GM19324 (cell line): ENCODE measurements around the gene KCNK1.

Experiments
- ATAC-seq: cut with Tn5 transposase; IDR thresholded peaks from one replicate; pipeline ENCODE4 v1.9.1; 2021; ENCODE audit warnings: mild to moderate bottlenecking, moderate library complexity; ENCODE audit not compliant: unreplicated experiment, low FRiP score

KCNK1 gene

DNA sequence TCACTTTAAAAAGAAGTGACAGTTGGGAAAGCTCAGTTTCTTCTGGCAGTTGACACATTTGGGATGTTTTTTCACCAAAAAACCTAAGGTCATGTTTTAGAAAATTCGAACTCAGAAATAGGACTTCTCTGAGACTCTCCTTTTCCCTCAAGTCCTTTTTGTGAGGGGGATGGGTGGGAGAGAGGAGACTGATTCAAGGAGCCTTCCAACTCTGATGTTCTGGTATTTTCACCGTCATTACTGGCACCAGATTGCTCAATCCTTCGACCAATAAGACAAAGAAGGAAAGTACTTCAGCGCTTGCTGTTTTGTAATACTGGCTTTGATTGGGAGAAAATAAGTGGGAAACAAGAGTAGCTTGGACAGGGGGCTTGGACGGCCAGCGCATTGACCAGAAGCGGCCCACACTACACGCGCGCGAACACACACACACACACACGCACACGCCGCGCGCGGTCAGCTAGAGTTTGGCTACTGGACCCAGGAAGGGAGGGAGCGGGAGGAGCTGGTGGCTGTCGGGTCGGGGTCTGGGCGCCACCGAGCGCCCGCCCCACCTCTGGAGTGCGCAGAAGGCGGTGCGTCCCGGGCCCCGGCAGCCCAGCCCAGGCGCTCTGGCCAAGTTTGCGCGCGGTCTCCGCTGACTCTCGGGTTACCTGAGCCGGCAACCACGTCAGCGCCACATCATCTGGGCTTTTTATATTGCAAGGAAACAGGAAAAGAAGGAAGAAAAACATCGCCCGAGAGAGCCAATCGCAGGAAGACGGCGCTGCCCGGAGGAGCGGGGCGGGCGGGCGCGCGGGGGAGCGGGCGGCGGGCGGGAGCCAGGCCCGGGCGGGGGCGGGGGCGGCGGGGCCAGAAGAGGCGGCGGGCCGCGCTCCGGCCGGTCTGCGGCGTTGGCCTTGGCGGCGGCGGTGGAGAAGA lies at the start of gene KCNK1:
TSS of gene KCNK1 (plus strand) at position 855 of the 921 bp plus-strand sequence. CDS start at position 921, 66 bp downstream.
- peak; percentile 38 for ATAC-seq

DNA sequence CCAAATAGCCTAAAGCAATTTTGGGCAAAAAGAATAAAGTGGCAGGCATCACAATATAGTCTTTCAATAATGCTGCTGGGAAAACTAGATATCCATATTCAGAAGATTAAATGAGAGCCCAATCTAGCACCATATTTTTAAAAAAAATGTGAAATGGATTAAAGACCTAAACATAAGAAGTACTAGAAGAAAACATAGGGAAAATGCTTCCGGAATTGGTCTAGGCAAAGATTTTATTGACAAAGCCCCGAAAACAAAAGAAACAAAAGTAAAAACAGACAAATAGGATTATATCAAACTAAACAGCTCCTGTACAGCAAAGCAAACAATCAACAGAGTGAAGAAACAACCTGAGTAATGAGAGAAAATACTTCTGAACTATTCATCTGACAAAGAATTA lies 48.6 kb upstream of the KCNK1 start:
- ATAC-seq: no peak

DNA sequence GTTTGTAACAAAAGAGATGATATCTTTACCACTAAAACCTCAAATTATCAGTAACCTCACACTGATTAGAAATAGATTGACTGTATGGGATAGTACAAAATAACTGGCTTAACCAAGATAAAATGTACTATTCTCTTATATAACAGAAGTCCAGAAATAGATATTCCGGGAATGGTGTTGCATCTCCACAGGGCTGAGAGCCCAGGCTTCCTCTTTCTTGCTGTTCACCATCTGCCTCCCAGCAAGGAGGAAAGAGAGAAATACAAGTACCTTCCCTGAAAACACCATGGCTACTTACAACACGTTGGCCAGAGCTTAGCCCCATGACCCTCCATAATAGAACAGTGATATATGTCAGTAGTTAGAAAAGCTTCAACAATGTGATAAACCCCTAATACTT lies 47.0 kb upstream of the KCNK1 start:
- ATAC-seq: no peak

DNA sequence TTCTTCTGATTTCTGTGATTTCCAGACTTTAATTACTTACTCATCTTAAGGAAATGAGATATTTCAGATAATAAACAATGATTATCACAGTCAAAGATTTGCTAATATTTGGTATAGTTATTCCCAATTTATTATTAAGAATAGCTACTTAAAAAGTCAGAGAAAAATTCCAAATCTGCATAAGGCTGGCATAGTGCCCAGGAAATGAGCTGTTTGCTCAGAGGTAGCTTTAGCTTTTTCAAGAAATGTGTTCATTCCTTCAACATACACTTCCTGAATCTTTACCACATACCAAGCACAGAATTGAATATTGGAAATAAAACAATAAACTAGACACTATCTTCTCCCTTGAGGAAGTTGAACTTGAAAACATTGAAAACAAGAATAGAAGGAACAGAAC lies 44.3 kb upstream of the KCNK1 start:
- ATAC-seq: no peak

DNA sequence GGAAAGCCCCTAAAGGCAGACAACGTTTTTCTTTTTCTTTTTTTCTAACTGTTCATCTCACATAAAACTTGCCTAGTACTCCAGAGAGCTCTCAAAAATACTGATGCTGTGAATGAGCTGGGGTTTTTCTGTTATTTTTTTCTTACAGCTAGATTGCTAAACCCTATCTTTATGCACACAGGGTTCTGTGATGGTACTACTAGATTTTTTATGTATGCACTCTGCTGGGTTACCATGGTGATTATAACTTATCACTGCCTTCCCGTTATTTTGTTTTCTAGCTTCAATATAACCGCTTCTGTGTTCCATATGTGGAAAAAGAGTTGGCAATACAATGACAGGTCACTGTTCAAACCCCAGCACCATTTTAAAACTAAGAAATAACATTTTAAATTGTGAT lies 43.7 kb upstream of the KCNK1 start:
- ATAC-seq: no peak

DNA sequence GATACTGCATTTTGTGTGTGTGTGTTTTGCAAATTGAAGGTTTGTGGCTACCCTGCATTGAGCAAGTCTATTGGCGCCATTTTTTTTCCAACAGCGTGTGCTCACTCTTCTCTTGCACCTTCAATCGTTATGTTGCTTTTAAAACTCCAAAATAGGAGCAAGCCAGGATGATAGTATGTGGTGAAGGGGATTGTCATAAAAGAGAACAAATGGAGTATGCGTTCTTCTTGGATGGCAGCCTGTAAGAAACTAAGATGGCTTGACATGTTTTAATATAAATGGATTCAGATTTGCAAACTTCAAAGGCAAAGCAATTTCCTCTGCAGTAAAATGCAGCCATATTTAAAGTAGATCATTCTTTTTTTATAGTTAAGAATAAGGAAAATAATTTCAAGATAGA lies 43.2 kb upstream of the KCNK1 start:
- ATAC-seq: no peak

DNA sequence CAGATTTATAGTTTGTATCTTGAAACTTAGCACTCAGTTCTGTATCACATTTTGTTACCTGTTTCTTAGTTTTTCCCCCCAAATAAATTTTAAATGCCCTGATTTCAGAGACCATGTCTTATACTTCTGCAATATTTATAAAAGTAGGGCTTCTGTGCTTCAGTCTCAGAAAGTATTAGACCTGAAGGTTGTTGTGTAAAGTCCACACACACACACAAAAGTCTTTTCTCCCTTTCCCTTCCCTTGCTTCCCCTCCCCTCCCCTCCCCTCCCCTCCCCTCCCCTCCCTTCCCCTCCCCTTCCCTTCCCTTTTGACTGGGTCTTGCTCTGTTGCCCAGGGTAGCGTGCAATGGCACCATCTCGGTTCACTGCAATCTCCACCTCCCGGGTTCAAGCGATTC lies 41.0 kb upstream of the KCNK1 start:
- no peak for ATAC-seq

DNA sequence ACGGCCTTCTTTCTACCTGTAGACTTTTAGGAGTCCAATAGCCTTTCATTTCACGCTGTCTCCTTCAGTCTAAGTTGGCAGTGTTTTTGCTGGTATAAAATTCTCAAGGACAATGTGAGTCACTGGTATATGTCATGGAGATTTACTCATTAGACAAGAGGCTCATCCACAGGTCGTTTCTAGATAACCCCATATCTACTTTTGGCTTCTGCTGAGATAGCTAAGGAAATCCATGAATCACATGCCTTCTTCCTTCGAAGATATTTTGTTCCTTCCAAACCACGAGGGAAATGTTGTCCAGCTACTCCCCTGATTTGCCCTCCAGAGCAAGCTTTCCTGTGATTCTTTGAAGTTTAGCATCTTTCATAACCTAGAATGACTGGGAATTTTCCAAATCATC lies 38.5 kb upstream of the KCNK1 start:
- no peak for ATAC-seq

DNA sequence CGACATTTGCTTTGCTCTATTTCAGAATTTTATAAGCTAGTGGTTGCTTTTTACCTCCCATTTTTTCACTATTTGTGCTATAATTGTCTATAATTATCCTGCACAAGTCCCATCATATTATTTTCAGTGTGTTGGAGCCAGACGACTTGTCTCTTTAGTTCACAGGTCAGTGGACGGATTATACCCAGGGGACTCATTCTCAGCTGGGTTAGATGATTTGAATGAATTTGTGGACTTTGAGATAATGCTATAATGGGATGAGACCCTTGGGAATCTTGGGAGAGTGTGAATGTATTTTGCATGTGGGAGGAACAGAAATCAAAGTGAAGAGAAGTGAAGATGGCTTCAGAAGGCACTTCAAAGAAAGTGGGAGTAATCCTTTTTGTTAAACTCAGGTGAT lies 31.5 kb upstream of the KCNK1 start:
- ATAC-seq: no peak

DNA sequence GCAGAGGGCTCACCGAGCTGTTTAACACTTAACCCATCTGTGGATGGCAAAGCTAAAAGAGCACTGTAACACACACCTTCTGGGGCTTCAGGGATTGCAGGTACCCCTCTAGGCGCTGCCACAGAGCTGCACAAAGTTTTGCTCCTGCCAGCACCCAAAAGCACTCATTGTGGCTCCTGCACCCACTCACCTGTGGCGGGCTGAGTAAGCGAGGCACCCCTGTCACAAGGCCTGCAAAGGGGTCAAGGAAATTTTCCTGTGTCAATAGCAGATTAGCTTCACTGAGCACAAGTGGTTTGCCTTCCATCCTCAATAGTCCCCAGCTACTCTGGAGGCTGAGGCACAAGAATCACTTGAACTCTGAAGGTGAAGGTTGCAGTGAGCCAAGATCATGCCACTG lies 29.5 kb upstream of the KCNK1 start:
- no peak for ATAC-seq

DNA sequence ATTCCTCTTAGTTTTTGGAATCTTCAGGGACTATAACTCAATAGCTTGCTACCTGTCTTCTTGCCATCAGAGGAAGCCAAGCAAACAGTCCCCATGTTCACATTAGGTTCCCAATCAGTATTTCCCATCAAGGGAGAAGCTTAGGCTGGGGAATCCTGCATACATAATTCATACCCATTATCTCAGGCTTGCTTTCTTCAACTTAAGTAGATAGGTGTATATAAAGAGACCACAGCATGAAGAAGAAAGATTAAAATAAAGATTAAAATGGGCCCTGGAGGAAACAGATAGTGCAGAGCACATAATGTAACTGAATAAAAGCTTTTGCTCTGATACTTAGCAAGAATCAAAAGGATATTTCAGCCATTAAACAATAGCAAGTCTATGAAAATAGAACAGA lies 29.0 kb upstream of the KCNK1 start:
- ATAC-seq: no peak

DNA sequence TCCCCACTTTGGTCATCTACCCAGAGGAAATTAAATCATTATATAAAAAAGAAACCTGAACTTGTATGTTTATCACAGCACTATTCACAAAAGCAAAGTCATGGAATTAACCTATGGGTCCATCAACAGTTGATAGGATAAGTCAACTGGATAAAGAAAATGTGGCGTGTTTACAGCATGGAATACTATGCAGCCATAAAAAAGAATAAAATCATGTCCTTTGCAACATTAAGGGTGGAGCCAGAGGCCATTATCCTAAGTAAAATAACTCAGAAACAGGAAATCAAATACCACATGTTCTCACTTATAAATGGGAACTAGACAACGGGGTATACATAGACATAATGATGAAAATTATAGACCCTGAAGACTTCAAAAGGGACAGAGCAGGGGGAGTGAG lies 27.6 kb upstream of the KCNK1 start:
- ATAC-seq: no peak

DNA sequence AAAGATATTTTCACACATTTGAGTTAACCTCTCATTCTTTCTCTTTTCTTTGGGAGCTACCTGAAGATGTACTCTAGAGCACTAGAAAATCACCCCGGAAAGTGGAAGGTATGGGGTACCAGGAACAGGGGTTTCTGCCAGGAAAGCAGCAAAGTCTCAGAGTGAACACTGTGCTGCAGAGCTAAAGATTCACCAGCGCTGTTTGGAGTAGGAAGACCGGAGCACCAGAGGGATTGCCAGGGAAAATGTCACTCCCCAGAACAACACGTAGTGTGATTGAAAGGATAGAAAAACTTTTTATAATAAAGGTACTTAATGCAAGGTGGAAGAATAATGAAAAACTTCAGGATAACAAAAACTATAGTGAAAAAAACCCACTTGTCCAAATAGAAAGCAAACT lies 26.7 kb upstream of the KCNK1 start:
- ATAC-seq: no peak

DNA sequence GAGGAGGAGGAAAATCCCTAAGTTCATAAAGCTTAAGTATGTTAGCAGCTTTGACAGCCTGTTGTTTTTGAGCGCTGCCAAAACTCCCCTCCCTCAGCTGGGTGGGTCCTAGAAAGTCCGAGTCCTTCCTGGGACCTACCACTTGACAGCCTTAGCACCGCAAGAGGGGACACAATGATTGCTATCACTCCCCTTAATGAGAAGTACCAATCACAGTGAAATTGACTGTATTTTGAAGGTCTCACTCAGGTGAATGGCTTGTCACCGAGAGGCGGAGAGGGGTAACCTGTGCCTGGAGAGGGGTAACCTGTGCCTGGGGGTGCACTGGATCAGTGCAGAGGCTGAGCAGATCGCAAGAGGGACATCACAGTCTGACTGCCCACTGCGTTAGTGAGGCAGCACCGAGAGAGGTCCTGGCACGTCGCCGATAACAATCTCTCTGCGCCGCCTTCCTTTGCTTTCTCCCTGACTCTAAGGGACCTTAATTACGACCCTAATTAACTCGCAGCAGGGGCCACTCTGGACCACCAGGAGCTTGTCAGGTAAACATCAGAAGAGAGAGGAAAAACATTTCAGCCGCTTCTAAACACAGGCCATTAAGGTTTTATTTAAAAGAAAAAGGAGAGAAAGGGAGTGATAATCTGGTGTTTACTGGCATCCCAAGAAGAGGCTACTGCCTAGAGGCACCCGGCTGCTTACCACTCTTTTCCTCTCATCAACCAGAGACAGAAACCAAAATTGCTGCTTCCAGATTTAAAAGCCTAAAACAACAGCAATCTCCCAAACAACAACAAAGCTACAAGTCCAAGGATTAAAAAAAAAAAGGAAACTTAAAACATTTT lies 25.7 kb upstream of the KCNK1 start:
- peak; percentile 60 for ATAC-seq

DNA sequence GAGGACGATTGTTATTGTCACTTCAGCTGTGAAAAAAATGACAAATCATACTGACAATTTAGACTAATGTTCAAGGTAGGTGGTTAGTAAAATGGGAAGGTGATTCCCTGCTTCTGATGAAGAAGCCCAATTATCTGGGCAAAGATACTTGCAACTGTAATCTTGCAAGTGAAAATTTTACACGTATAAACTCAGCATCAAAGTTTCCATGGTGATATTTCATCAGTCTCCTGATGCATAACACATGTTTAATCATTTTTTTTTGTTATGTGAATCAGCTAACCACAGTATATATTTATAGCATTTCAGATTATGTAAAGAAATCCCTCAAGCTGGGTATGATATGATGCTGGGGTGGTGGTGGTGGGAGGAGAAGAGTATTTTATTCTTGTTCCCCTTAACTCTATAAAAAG lies 16.4 kb upstream of the KCNK1 start:
- ATAC-seq: no peak

DNA sequence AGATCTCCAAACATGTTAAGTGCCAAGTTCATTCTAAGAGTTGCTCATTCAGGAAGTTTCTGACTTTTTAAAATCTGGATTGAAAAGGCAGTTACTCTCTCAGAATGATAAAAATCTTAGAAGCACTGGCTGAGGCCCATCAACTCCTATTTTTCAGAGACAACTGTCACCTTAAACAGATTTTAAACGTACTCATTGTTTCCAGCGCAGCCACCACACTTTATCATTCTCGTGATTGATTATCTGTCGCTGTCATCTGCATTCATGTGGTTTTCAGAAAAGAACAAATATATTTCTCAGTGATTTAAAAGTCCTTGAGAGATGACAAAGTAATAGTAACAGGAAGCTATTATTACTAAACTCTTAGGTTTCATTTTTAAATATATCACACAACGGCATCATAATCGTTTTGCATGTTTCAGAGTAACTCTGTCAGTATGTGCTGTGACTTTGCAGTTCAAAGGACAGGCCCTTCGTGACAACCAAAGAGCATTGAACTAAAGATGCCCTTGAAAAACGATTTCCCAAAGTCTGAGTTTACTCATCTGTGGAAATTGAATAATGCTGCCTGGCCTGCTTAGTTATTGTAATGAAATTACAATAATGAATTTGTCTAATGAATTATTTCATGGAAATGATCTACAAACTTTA lies 14.9 kb upstream of the KCNK1 start:
- ATAC-seq: peak; percentile 90

DNA sequence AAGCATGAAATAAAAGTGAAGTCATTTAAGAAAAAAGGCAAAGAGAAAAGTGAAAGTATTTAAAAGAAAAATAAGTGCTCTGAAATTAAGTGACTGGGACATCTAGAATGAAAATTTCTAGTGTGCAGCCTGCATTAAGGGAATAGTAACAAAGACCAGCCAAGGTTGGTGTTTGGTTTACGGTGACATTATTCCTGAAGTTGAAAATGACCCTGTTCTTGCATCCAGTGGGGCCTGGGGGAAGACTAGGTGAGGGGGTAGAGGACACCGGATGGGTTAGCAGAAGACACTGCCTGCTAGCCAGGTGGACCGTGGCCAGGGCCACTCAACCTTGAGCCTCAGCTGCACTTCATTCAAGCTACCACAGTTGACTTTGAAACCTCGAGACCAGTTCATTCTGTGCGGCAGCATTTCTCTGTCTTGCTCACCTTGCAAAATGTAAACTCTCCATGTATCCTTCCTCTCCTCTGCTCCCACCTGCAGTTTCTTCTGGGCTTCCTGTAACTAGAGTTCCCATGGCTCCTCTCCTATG lies 14.3 kb upstream of the KCNK1 start:
- ATAC-seq: peak; percentile 43

DNA sequence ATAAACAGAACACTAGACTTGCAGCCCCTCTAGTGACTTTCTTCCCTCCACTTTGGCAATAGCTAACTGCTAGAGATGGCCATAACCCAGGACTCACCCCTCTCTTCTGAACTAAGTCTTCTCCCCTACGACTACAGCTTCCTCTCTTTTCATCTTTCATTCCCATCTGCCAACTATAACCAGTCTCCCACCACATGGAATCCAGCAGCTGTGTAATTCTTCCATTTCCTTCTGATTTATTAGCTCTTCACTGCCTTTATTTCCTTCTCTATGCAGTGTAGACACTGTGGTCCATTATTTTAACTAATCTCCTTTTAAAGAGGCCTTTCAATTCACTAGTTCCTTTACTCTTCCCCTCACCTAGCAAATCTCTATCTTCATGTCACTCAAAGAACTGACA lies 13.4 kb upstream of the KCNK1 start:
- ATAC-seq: no peak

DNA sequence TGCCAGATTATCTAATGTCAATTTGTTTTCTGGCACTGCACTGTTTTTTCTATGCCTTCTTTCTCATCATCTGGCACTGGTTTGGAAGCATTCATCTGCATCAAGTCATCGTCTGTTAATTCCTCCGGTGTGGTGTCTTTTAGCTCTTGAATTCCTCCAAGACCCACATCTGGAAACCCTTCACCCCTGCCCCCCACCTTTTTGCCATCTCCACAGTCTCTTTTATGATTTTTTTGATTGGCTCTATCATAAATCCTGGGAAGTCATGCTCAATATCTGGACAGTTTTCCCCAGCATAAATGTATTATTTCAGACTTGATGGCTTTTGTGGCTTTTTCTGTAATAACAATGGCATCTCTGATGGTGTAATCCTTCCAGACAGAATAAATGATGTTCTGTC lies 10.4 kb upstream of the KCNK1 start:
- no peak for ATAC-seq

DNA sequence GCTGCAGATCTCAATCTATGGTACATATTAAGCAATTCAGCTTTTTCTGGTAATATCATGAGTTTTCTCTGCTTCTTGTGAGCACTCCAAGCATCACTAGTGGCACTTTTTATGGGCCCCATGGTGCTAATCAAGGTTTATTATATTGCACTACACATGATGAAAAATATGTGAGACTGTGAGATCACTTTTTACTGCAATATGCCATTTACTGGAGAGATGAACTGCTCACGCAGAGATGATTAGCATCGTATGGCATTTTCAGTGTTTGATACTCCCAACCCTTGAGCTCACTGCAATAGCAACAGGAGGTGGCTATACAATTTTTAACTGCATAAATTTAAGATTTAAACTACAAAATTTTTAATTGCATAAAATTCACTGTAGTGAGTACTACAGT lies 8.7 kb upstream of the KCNK1 start:
- no peak for ATAC-seq

DNA sequence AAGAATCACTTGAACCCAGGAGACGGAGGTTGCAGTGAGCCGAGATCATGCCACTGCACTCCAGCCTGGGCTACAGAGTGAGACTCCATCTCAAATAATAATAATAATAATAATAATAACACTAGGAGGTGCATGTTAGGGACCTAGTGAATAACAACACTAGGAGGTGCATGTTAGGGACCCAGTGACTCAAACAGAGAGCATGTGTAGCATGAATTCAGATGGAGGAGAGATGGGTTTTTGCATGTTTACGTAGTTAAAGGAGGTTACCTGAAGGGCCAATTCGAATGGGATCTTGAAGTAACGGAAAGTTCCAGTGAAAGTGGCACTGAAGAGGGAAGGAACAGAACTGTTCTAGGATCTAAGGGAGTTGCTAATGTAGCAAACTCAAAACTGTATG lies 7.1 kb upstream of the KCNK1 start:
- peak; percentile 16 for ATAC-seq
